GM21515 (cell line): Measurements from ENCODE around the gene ELK4.

ENCODE experiments used
- ATAC-seq: cut with Tn5 transposase; IDR thresholded peaks from one replicate; pipeline ENCODE4 v1.9.1; 2021; ENCODE audit not compliant: unreplicated experiment

Gene ELK4

DNA sequence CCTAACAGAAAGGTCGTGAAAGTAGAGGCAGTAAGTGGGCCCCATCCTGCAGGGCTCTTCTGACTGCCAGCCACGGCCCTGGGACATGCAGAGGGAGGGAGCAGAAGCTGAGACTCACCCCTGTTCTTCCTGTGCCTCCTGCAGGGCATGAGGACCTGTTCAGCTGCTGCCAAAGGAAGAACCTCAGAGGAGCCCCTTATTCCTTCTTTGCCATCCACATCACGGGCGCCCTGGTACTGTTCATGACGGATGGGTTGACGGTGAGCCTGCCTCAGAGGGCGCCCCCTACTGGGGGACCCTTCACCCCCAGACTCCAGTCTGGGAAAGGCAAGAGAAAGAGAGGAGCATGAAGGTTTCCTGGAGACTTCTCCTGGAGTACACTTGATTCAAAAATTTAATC is 47.1 kb downstream of the ELK4 start:
- no peak for ATAC-seq

DNA sequence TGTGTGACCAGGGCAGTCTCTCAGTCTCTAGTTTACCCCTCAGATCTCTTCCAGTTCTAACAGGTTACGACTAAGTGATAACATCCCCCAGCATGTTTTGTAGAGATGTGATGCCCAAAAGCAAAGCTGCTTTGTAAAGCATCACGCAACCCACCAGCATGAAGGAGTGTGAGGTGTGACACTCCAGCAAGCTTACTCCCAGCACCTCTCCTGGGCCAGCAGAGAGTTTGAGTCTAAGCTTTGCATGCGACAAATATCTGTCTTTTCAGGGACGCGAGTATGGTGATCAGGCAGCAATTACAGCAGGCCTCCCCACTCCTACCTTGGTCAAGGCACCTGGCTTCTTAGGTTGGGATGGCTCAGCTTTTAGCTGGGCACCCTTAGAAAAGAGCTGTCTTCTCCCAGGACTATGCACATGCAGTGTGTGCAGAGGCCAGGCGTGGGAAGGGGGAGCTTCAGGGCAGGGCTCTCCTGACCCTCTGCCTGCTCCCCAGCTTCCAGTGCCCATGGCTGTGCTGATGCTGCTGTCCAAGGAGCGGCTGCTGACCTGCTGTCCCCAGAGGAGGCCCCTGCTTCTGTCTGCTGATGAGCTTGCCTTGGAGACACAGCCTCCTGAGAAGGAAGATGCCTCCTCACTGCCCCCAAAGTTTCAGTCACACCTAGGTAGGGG is 48.2 kb downstream of the ELK4 start:
- no peak for ATAC-seq

DNA sequence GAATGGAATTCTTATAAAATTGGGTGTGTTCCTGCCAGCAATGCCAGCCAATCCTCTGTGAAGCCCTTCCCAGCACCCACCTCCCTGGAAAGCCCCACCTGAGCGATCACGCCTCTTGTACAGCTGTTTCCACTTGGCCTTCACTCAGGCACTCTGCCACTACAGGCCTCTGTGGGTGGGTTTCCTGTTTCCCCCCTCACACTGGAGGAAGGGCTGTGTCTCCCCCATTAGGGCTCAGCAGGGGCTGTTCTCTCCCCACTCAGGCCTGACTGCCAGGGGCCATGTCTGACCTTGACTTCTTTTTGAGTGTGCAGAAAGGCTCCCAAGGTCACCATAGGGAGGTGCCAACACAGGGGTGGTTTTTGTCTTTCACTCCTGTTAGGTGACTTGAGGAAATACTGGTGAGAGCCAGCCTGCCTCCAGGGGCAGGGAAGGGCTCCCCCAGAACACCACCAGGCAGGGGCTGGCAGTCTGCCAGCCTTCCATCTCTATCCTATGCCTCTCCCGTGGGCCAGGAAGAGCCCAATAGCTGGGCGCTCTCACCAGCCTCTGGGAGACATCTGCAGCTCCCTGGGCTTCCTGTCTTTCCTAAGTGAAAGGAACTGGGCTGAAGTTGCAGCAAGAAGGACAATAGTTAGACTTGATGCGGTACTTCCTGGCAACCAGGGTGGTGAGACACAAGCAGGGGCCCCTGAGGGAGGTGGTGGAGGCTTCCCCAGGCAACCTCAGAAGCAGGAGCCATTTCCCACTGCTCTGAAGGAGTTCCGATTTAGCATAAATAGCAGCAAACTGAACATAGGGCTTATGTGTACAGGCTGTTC is 49.1 kb downstream of the ELK4 start:
- no peak for ATAC-seq

- ATAC-seq, result no peak
These were observed 49.8 kb downstream of the ELK4 start for GRCh38 chr1:205582046-205582445.

- ATAC-seq, result no peak
These were observed 50.4 kb downstream of the ELK4 start for GRCh38 chr1:205581321-205581980.

DNA sequence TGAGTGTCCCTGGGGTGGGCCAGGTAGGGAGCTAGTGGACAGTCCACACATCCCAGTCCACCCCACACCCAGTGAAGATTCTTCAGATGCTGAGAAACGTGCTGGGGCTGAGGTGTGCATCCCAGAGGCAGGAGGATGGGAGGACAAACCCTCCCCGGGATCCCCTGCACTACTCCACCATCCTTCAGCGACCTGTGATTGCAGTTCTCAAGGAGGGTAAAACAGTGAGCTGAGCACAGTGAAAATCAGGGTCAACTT is 51.0 kb downstream of the ELK4 start:
- ATAC-seq, result no peak

GRCh38 chr1:205580140-205580922 is 51.5 kb downstream of the ELK4 start:
- ATAC-seq, result no peak

DNA sequence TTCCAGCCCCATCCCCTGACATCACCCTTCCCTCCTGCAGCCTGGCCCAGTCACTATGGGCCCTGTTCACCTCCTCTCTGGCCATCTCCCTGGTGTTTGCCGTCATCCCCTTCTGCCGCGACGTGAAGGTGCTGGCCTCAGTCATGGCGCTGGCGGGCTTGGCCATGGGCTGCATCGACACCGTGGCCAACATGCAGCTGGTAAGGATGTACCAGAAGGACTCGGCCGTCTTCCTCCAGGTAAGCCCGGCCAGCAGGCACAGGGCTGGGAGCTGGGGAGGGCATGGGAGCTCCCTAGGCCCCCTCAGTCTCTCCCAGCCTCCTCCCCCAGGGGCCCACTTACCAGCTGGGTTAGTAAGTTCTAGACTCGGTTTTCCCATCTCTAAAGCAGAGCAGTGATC is 52.1 kb downstream of the ELK4 start:
- ATAC-seq, result no peak

GRCh38 chr1:205578780-205579571 is 52.8 kb downstream of the ELK4 start:
- ATAC-seq, result no peak

GRCh38 chr1:205577874-205578658 is 53.7 kb downstream of the ELK4 start:
- ATAC-seq, result no peak

DNA sequence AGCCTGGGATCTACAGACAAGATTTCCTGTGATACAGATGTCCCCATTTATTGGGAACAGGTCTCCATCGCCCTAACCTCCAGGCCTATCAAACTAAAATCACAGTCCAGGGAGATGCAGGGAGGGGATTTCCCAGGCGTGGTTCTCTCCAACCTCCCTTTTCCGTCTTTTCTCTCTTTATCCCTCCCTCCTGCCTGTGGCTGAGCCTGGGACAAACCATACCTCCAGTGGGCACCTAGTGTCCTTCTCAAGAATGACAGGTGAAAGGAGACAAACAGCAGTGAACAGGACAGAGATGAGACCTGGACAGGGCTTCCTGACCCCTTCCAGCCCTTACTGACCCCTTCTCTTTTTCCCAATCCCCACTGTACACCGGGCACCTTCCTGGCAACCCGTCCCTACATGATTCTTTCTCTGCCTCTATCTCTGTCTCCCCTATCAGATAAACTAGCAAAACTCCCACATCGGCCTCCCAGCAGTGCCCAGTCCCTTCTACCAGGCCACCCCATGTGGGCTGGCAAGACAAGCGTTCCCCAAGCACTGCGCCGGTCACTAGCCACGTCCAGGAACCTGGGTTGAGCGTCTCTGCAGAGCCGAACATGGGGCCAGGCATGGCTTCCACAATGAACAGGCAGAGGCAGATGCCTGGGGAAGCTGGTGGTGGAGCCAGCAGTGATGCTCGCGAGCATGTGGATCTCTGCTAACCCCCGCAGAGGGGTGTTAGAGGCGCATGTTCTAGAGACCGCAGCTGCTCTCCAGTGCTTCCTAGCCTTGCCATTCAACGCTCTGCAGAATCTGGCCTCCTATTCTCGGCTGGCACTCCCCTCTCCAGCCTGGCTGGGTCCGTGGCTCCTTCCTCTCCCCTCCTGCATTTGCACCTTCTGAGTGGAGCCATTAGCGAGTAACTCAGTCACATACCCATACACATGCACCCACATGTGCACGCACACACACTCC is 54.7 kb downstream of the ELK4 start:
- no peak for ATAC-seq

DNA sequence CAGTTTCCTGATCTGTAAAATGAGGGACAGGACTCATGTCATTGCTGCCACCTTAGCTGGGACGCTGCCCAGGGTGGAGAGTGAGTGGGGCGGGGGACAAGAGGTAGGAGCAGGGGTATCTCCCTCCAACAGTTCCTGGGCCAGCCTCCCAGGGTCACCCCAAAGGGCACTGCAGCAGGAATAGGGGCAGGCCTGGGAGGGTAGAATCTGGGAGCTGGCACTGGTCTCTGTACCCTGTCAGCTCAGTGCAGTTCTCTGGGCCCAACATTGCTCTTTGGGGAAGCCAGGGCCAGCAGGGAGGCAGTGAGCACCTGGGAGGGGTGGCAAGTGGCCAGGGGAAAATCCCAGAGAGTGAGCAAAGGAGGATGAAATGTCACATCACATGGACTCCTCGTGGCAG is 55.8 kb downstream of the ELK4 start:
- no peak for ATAC-seq

GRCh38 chr1:205575294-205575885 is 56.4 kb downstream of the ELK4 start:
- ATAC-seq, result no peak

GRCh38 chr1:205572421-205572820 is 59.4 kb downstream of the ELK4 start:
- ATAC-seq, result no peak

GRCh38 chr1:205571747-205572146 is 60.1 kb downstream of the ELK4 start:
- ATAC-seq, result no peak

GRCh38 chr1:205570796-205571537 is 60.8 kb downstream of the ELK4 start:
- no peak for ATAC-seq

DNA sequence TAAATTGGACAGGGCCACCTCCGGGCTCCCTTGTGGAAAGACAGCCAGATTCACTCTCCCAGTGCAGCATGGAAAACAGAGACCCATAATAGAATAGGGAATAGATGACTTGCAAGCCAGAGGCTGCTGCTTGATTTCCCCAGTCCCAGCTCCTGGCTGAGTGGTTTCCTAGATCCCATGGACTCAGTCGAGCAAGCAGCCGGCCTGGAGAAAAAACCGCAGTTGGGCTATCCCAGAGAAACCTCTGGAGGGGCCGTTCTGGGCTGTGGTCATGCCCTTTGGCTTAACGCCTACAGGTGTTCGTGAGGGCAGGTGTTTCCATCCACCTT is 61.7 kb downstream of the ELK4 start:
- ATAC-seq, result no peak
